ENCODE results near the gene KRT24. TPM values are rescaled to one million over a fixed set of nuclear protein-coding genes. Genes with fewer than 3 reads are reported as not detected.

Gene KRT24
- total and polyA plus RNA-seq, 4 donors = 0.25 TPM; not detected in 3

- intact Hi-C loops (cut with DNase I) = no loop called here
- ATAC-seq (ENCODE audit: low FRiP score) (no peak), DNase-seq (no peak)
- Histone ChIP-seq H3K27me3 (ENCODE audit: control insufficient read depth in 1 of 2, insufficient read depth in 2 of 2, low read length in 1 of 2) (no peaks in the 10 kb centered on the region), H3K4me1 (ENCODE audit: control insufficient read depth in 1 of 2, insufficient read depth in 2 of 2, low read length in 2 of 2) (no peaks in the 10 kb centered on the region), H3K36me3 (ENCODE audit: control insufficient read depth in 1 of 2, insufficient read depth in 2 of 2, low read length in 1 of 2) (no peaks in the 10 kb centered on the region), H3K27ac (ENCODE audit: low read depth in 1 of 2, low read length in 2 of 2) (no peak overlapping the region), H3K4me3 (ENCODE audit: low read length in 2 of 2) (no peak overlapping the region), H3K9me3 (ENCODE audit: control insufficient read depth, low read length) (no peaks in the 10 kb centered on the region)
- 84 to 85% methylated on average over 3 of the region's 3 CpGs for WGBS, 2 donors
These were observed 1.3 kb downstream of the KRT24 start for GRCh38 chr17:40702271-40702670.

GRCh38 chr17:40699853-40700252, 3.7 kb downstream of the KRT24 start:
- intact Hi-C loops (cut with DNase I) = no loop called here

GRCh38 chr17:40699371-40699770, 4.2 kb downstream of the KRT24 start:
- Histone ChIP-seq H3K9me3 (ENCODE audit: control insufficient read depth, low read length) (no peaks in the 10 kb centered on the region), H3K27ac (ENCODE audit: low read depth in 1 of 2, low read length in 2 of 2) (no peak overlapping the region), H3K4me1 (ENCODE audit: control insufficient read depth in 1 of 2, insufficient read depth in 2 of 2, low read length in 2 of 2) (no peaks in the 10 kb centered on the region), H3K4me3 (ENCODE audit: low read length in 2 of 2) (no peak overlapping the region), H3K27me3 (ENCODE audit: control insufficient read depth in 1 of 2, insufficient read depth in 2 of 2, low read length in 1 of 2) (no peaks in the 10 kb centered on the region), H3K36me3 (ENCODE audit: control insufficient read depth in 1 of 2, insufficient read depth in 2 of 2, low read length in 1 of 2) (no peaks in the 10 kb centered on the region)
- ATAC-seq (ENCODE audit: low FRiP score) (peak; percentile 54), DNase-seq (no peak)
- intact Hi-C loops (cut with DNase I) = no loop called here
- WGBS, 2 donors = 20 to 24% methylated on average over 9 of the region's 9 CpGs

More at GRCh38 chr17:40699853-40700252, 3.7 kb downstream of the KRT24 start:
- Histone ChIP-seq H3K4me3 (ENCODE audit: low read length in 2 of 2) (no peak overlapping the region), H3K27ac (ENCODE audit: low read depth in 1 of 2, low read length in 2 of 2) (no peak overlapping the region), H3K9me3 (ENCODE audit: control insufficient read depth, low read length) (no peaks in the 10 kb centered on the region), H3K4me1 (ENCODE audit: control insufficient read depth in 1 of 2, insufficient read depth in 2 of 2, low read length in 2 of 2) (no peaks in the 10 kb centered on the region), H3K27me3 (ENCODE audit: control insufficient read depth in 1 of 2, insufficient read depth in 2 of 2, low read length in 1 of 2) (no peaks in the 10 kb centered on the region), H3K36me3 (ENCODE audit: control insufficient read depth in 1 of 2, insufficient read depth in 2 of 2, low read length in 1 of 2) (no peaks in the 10 kb centered on the region)
- WGBS, 2 donors = 55% methylated on average over 5 of the region's 5 CpGs
- ATAC-seq (ENCODE audit: low FRiP score) (peak; percentile 44), DNase-seq (no peak)

- DNase-seq = no peak
These were observed 6.3 kb downstream of the KRT24 start for GRCh38 chr17:40697297-40697696.

GRCh38 chr17:40696651-40697072, 6.9 kb downstream of the KRT24 start:
- Histone ChIP-seq H3K27me3 (ENCODE audit: control insufficient read depth in 1 of 2, insufficient read depth in 2 of 2, low read length in 1 of 2) (no peaks in the 10 kb centered on the region), H3K36me3 (ENCODE audit: control insufficient read depth in 1 of 2, insufficient read depth in 2 of 2, low read length in 1 of 2) (no peaks in the 10 kb centered on the region), H3K9me3 (ENCODE audit: control insufficient read depth, low read length) (no peaks in the 10 kb centered on the region), H3K4me1 (ENCODE audit: control insufficient read depth in 1 of 2, insufficient read depth in 2 of 2, low read length in 2 of 2) (no peaks in the 10 kb centered on the region), H3K27ac (ENCODE audit: low read depth in 1 of 2, low read length in 2 of 2) (no peak overlapping the region), H3K4me3 (ENCODE audit: low read length in 2 of 2) (no peak overlapping the region)
- ATAC-seq (ENCODE audit: low FRiP score) (no peak), DNase-seq (no peak)
- 75 to 81% methylated on average over 3 of the region's 3 CpGs for WGBS, 2 donors
- intact Hi-C loops (cut with DNase I) = no loop called here

More at GRCh38 chr17:40697297-40697696, 6.3 kb downstream of the KRT24 start:
- Histone ChIP-seq H3K9me3 (ENCODE audit: control insufficient read depth, low read length) (no peaks in the 10 kb centered on the region), H3K4me3 (ENCODE audit: low read length in 2 of 2) (no peak overlapping the region), H3K4me1 (ENCODE audit: control insufficient read depth in 1 of 2, insufficient read depth in 2 of 2, low read length in 2 of 2) (no peaks in the 10 kb centered on the region), H3K27ac (ENCODE audit: low read depth in 1 of 2, low read length in 2 of 2) (no peak overlapping the region), H3K27me3 (ENCODE audit: control insufficient read depth in 1 of 2, insufficient read depth in 2 of 2, low read length in 1 of 2) (no peaks in the 10 kb centered on the region), H3K36me3 (ENCODE audit: control insufficient read depth in 1 of 2, insufficient read depth in 2 of 2, low read length in 1 of 2) (no peaks in the 10 kb centered on the region)
- ATAC-seq (ENCODE audit: low FRiP score) = no peak
- intact Hi-C loops (cut with DNase I) = no loop called here
- 43 to 47% methylated on average over 7 of the region's 7 CpGs for WGBS, 2 donors

GRCh38 chr17:40695874-40696472, 7.6 kb downstream of the KRT24 start:
- intact Hi-C loops (cut with DNase I) = no loop called here
- Histone ChIP-seq H3K27me3 (ENCODE audit: control insufficient read depth in 1 of 2, insufficient read depth in 2 of 2, low read length in 1 of 2) (no peaks in the 10 kb centered on the region), H3K4me3 (ENCODE audit: low read length in 2 of 2) (no peak overlapping the region), H3K4me1 (ENCODE audit: control insufficient read depth in 1 of 2, insufficient read depth in 2 of 2, low read length in 2 of 2) (no peaks in the 10 kb centered on the region), H3K36me3 (ENCODE audit: control insufficient read depth in 1 of 2, insufficient read depth in 2 of 2, low read length in 1 of 2) (no peaks in the 10 kb centered on the region), H3K9me3 (ENCODE audit: control insufficient read depth, low read length) (no peaks in the 10 kb centered on the region), H3K27ac (ENCODE audit: low read depth in 1 of 2, low read length in 2 of 2) (no peak overlapping the region)
- 89 to 92% methylated on average over 6 of the region's 6 CpGs for WGBS, 2 donors
- no peak for DNase-seq
- ATAC-seq (ENCODE audit: low FRiP score) = no peak

GRCh38 chr17:40694584-40694983, 9.0 kb downstream of the KRT24 start:
- ATAC-seq (ENCODE audit: low FRiP score) = no peak
- no peaks in the 10 kb centered on the region for H3K4me1 ChIP-seq (ENCODE audit: control insufficient read depth in 1 of 2, insufficient read depth in 2 of 2, low read length in 2 of 2)
- H3K36me3 ChIP-seq (ENCODE audit: control insufficient read depth in 1 of 2, insufficient read depth in 2 of 2, low read length in 1 of 2) = no peaks in the 10 kb centered on the region
- no peaks in the 10 kb centered on the region for H3K27me3 ChIP-seq (ENCODE audit: control insufficient read depth in 1 of 2, insufficient read depth in 2 of 2, low read length in 1 of 2)
- 64 to 68% methylated on average over 9 of the region's 9 CpGs for WGBS, 2 donors
- no peak overlapping the region for H3K4me3 ChIP-seq (ENCODE audit: low read length in 2 of 2)
- DNase-seq = no peak
- no peak overlapping the region for H3K27ac ChIP-seq (ENCODE audit: low read depth in 1 of 2, low read length in 2 of 2)
- intact Hi-C loops (cut with DNase I) = no loop called here
- H3K9me3 ChIP-seq (ENCODE audit: control insufficient read depth, low read length) = no peaks in the 10 kb centered on the region

- no peak for ATAC-seq (ENCODE audit: low FRiP score)
- H3K9me3 ChIP-seq (ENCODE audit: control insufficient read depth, low read length) = no peaks in the 10 kb centered on the region
- H3K4me3 ChIP-seq (ENCODE audit: low read length in 2 of 2) = no peak overlapping the region
- H3K27me3 ChIP-seq (ENCODE audit: control insufficient read depth in 1 of 2, insufficient read depth in 2 of 2, low read length in 1 of 2) = no peaks in the 10 kb centered on the region
- no peaks in the 10 kb centered on the region for H3K36me3 ChIP-seq (ENCODE audit: control insufficient read depth in 1 of 2, insufficient read depth in 2 of 2, low read length in 1 of 2)
- no peak overlapping the region for H3K27ac ChIP-seq (ENCODE audit: low read depth in 1 of 2, low read length in 2 of 2)
- no peaks in the 10 kb centered on the region for H3K4me1 ChIP-seq (ENCODE audit: control insufficient read depth in 1 of 2, insufficient read depth in 2 of 2, low read length in 2 of 2)
- intact Hi-C loops (cut with DNase I) = no loop called here
- 68 to 69% methylated on average over 5 of the region's 5 CpGs for WGBS, 2 donors
- DNase-seq = no peak
These were observed 16.4 kb downstream of the KRT24 start for GRCh38 chr17:40687106-40687505.

GRCh38 chr17:40686192-40686591, 17.4 kb downstream of the KRT24 start:
- no peak for ATAC-seq (ENCODE audit: low FRiP score)
- 64 to 67% methylated on average over 4 of the region's 4 CpGs for WGBS, 2 donors
- intact Hi-C loops (cut with DNase I) = no loop called here
- H3K36me3 ChIP-seq (ENCODE audit: control insufficient read depth in 1 of 2, insufficient read depth in 2 of 2, low read length in 1 of 2) = no peaks in the 10 kb centered on the region
- H3K27ac ChIP-seq (ENCODE audit: low read depth in 1 of 2, low read length in 2 of 2) = no peak overlapping the region
- DNase-seq = no peak
- H3K4me1 ChIP-seq (ENCODE audit: control insufficient read depth in 1 of 2, insufficient read depth in 2 of 2, low read length in 2 of 2) = no peaks in the 10 kb centered on the region
- no peaks in the 10 kb centered on the region for H3K9me3 ChIP-seq (ENCODE audit: control insufficient read depth, low read length)
- no peaks in the 10 kb centered on the region for H3K27me3 ChIP-seq (ENCODE audit: control insufficient read depth in 1 of 2, insufficient read depth in 2 of 2, low read length in 1 of 2)
- no peak overlapping the region for H3K4me3 ChIP-seq (ENCODE audit: low read length in 2 of 2)
